ENCODE data around the gene TRAK1.

DNA sequence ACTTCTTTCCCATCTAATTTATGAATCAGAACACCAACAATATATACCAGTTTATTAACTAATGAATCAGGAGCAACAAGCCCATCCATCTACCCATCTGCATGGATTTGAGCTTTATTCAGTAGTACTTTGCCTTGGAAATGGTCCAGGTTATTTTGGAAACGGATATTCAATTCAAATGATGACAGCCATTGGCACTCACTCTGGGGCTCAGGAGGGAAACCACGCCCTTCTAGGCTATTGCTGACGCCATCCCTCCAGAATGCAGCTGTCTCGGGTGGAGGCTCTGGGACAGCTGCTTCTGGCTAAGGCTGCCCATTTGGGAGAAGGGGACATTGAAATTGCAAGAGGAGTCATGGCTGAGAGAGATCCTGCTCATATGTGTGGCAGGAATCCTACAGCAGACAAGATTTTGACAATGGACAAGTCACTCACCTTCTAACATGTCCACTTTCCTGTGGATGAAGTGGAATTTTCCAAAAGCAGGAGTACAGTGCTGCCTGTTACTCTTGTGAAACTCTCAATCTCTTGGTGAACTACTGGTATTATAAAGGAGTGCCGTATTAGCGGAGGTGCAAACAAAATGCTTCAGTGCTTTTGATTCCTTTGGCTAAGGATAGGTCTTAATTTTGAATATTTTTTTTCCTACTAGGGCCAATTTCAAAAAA, 29.3 kb upstream of the TRAK1 start:
- TF ChIP-seq STAT1 (conservative IDR thresholded peaks at IDR 0.05) (no peak), YY1 (IDR thresholded peaks at IDR 0.05; ENCODE audit: low read depth, low read length) (no peak)
- TF ChIP-seq, protein P1, sequence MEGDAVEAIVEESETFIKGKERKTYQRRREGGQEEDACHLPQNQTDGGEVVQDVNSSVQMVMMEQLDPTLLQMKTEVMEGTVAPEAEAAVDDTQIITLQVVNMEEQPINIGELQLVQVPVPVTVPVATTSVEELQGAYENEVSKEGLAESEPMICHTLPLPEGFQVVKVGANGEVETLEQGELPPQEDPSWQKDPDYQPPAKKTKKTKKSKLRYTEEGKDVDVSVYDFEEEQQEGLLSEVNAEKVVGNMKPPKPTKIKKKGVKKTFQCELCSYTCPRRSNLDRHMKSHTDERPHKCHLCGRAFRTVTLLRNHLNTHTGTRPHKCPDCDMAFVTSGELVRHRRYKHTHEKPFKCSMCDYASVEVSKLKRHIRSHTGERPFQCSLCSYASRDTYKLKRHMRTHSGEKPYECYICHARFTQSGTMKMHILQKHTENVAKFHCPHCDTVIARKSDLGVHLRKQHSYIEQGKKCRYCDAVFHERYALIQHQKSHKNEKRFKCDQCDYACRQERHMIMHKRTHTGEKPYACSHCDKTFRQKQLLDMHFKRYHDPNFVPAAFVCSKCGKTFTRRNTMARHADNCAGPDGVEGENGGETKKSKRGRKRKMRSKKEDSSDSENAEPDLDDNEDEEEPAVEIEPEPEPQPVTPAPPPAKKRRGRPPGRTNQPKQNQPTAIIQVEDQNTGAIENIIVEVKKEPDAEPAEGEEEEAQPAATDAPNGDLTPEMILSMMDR (IDR thresholded peaks at IDR 0.05 in 2 of 3, conservative IDR thresholded peaks at IDR 0.05 in 1 of 3; ENCODE audit: control insufficient read depth in 2 of 3, extremely low read depth in 1 of 3, insufficient read depth in 1 of 3, low read depth in 3 of 3, low read length in 3 of 3), result no peak
- TF ChIP-seq, protein P2, sequence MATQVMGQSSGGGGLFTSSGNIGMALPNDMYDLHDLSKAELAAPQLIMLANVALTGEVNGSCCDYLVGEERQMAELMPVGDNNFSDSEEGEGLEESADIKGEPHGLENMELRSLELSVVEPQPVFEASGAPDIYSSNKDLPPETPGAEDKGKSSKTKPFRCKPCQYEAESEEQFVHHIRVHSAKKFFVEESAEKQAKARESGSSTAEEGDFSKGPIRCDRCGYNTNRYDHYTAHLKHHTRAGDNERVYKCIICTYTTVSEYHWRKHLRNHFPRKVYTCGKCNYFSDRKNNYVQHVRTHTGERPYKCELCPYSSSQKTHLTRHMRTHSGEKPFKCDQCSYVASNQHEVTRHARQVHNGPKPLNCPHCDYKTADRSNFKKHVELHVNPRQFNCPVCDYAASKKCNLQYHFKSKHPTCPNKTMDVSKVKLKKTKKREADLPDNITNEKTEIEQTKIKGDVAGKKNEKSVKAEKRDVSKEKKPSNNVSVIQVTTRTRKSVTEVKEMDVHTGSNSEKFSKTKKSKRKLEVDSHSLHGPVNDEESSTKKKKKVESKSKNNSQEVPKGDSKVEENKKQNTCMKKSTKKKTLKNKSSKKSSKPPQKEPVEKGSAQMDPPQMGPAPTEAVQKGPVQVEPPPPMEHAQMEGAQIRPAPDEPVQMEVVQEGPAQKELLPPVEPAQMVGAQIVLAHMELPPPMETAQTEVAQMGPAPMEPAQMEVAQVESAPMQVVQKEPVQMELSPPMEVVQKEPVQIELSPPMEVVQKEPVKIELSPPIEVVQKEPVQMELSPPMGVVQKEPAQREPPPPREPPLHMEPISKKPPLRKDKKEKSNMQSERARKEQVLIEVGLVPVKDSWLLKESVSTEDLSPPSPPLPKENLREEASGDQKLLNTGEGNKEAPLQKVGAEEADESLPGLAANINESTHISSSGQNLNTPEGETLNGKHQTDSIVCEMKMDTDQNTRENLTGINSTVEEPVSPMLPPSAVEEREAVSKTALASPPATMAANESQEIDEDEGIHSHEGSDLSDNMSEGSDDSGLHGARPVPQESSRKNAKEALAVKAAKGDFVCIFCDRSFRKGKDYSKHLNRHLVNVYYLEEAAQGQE (IDR thresholded peaks at IDR 0.05; ENCODE audit: low read depth, low read length), result no peak
- TF ChIP-seq, protein P3, sequence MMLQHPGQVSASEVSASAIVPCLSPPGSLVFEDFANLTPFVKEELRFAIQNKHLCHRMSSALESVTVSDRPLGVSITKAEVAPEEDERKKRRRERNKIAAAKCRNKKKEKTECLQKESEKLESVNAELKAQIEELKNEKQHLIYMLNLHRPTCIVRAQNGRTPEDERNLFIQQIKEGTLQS (IDR thresholded peaks at IDR 0.05; ENCODE audit: borderline replicate concordance, extremely low read depth, low read depth, low read length), result no peak

Measured in GM12878 (cell line).